HG03280 (cell line): ENCODE data around the gene NDST3.

ENCODE experiments used
- ATAC-seq: cut with Tn5 transposase; IDR thresholded peaks from one replicate; pipeline ENCODE4 v1.9.1; 2021; ENCODE audit warnings: mild to moderate bottlenecking, moderate library complexity; ENCODE audit not compliant: unreplicated experiment

The NDST3 gene

DNA sequence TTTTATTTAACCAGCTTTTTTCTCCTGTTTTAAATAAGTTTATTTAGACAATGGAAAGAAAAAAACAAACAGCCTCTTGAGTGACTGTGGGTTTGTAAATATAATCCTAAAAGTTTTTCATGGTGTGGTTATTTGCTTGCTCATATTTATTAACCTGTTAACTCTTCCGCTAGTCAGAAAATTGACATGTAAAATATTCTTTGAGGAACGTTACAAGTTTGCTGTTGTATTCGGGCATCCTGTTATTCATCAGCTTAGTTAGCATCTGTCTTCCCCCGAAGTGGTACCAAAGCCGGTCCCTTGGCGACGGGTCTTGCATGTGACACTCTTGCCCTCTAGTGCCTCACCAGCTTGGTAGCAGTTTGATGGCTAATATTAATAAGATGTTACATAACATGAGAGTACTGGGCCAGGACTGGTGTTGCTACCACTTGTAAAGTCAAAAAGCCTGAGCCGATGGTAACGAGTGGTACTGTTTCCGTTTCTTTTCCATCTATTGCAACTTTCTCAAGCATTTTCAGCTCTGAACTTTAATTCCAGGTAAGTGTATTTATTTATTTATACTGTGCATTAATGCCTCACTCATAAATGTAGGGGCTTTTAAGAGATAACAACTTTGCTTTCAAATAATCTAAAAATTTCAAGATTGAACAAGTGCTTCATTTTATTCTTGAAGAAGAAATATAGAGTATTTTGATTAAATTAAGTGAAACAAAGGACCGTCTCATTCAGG is at the start of gene NDST3:
Gene NDST3 (plus strand): TSS at position 434 of the 733 bp plus-strand sequence. CDS start 19,425 bp downstream, outside the sequence.
- ATAC-seq, result peak; percentile 57

DNA sequence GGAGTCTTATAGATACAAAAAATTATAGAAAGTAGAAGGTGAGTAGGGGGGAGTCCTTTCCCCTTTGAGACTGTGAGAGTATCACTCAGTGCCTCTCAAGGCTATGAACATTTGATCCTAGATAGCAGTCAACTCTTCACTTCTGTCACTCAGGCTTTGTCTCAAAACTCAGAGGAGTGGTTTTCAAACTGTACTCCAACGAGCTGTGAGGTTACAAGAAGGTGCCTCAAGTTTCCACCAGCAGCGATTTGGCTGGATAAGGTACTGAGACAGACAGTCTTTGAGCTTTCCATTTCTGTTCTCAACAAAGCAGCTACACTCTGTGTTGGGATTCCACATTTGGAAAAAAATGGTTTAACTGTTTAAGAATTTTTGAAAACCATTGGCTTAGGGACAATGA is 48.0 kb upstream of the NDST3 start:
- no peak for ATAC-seq

DNA sequence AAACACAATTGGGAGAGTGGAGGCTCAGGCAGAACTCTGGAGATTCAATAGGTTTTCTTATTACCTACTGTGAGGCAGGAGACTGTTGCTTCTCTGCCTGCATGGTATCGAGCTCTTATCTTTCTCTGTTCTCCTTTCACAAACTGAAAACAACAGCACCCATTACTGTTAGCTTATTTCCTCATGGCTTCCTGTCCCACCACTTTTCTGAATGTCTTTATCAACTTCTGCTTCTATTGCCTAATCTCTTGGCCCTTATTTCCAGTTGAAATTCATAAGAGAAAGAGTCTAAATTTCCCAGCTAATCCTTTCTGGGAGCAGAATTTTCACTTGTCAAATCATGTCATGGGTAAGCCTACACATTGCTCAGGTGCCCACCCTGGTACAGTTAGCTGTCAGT is 46.8 kb upstream of the NDST3 start:
- no peak for ATAC-seq

DNA sequence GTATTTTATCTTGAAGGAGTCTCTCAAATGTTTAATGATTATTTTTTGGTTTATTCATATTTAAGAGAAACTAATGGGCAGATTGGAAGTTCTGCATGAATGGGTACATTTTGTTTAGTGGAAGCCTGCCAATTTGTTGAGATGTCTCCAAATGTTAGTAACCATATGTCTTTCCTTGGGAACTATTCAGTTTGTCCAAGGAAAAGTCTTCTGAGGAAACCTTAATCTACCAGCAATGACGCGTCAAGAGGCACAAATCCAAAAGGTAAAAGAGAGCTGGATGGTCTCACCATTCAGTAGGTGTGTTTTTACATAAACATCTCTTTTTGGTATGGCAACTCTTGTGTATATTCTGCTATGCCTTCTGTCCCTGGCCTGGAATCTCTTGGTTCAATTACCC is 37.4 kb upstream of the NDST3 start:
- no peak for ATAC-seq

DNA sequence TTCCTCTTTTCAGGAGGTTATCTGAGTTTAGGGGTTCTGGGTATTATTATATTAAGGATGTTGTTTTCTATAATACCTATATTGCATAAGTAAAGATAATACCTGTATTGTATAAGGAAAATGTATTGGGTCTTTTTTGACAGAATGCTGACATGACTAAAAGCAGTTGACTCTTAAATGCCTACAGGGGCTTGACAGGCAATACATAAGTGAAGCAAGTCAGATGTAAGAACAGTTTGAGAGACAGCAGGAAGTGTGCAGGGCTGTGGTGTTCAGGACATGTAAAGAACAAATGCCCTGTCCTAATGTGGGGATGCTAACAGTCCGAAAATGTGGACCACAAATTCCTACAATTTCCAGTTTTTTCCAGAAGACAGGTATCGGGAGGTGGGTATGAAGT is 30.2 kb upstream of the NDST3 start:
- no peak for ATAC-seq

DNA sequence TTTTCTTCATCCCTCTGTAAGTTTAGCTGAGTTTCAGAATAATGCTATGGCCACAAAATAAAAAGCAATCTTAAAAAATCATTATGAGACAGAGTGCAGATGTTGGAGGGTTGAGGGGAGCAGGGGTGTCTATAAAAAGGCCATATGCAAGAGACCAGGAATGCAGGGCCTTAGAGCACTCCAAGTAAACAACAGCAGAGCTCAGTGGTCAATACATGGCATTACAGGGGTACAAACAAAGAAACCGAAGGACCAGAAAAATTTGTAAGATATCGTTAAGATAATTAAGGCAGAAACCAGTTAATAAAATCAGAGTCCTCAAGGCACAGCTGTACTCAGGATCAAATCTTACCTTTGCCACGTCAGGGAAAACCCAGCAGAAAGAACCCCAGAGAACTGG is 28.4 kb upstream of the NDST3 start:
- ATAC-seq, result no peak

DNA sequence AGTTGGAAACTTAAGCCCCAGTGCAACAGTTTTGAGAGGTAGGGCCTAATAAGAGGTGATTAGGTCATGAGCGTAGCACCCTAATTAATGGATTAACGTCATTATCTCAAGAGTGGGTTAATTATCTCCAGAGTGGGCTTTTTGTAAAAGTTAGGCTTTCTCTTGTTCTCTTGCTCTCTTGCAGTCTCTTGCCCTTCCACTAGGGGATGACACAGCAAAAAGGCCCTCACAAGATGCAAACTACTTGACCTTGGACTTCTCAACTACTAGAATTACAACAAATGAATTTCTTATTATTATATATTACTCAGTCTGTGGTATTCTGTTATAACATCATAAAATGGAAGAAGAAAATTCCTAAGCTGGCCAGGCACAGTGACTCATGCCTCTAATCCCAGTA is 22.1 kb upstream of the NDST3 start:
- ATAC-seq, result no peak

DNA sequence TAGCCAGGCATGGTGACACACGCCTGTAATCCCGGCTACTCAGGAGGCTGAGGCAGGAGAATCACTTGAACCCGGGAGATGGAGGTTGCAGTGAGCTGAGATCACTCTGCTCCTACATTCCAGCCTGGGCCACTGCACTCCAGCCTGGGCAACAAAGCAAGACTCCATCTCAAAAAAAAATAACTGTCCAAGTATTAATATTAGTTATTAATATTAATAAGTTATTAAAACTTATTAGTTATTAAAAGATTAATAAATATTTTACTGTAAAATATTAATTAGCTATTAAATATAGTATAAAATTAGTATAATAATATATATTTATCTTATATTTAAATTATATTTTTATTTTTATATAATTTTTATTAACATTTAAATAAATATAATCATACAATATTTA is 19.5 kb upstream of the NDST3 start:
- no peak for ATAC-seq

DNA sequence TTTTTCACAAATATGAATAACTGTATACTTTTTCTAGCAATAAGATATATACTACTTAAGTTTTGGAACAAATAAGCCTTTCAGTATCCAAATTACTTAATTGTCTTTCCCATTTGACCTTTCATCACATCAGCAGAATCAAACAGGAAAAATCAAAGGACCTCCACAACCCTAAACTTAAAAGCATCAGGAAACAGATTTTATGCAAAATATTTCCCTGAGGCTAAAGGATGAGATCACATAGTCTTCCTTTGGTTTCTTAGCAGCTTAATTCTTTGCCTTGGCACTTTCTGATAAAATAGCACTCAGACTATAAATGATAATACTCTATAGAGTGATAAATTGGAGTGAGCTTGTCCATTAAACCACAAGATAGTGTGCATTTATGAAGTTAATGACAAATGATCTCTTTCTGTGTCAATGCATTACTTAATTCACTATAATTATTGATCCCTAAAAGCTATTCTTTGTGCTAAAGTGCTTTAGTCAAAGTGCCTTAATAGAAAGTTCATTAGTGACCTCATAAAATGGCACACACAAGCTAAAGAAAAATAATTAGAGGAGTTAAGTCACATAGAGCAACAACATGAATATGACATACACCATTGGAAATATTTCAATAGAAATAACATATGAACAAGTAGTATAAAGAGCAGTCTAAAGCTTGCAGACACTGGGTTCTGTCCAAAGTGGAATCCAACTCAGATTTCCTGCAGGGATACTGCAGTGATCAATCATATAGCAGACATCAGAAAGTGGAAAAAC is 15.7 kb upstream of the NDST3 start:
- no peak for ATAC-seq

DNA sequence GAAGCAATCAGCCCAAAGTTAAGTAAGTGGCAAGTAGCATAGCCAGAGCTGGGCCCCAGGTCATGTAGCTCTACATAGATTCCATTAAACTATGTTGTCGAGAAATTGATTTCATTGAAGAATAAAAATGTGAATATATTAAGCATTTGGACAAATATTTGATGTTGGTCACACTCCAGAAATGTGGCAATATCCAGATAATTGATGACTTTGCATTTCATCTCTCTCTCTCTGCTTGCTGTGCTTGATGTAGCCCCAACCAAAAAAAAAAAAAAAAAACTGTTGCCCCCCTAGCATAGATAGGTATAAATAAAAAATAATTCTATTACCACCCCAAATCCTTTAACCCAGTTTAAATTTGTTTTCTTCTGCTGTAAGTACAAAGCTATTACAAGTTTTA is 7.5 kb upstream of the NDST3 start:
- no peak for ATAC-seq

DNA sequence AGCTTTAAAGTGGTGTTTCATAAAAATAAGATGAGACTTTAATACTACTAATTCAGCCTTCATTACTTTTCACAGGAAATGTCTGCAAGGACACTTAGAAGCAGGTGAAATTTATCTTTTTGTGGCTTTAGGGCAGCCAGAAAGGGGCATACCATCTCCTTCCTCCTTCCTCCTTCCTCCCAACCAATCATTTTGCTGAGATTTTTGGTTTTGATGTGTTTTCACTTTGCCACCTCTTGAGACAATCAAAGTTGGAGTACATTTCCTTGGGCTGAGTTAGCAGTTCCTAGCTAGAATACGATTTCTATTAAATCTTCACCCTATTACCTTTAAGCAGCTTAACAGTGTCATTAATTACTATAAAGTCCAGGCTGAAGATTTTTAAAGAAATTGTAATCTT is 5.1 kb upstream of the NDST3 start:
- no peak for ATAC-seq

DNA sequence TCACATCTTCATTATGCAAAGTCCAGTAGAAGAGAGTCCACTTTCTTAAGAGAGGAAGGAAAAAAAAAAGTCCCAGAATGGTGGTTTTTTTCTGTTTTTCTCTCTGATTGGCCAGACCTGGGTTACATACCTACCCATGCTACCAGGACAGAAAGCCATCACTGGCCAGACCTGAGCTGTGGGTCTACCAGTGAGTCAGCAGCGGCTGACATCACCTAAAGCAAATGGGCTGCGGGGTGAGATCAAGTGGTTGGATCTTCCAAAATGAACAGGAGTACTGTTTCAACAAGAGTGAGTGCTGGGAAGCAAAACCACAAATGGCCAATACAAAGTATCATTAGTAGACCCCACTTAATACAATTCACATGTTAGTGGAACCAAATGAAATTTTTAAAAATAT is 1.6 kb upstream of the NDST3 start:
- ATAC-seq, result no peak

DNA sequence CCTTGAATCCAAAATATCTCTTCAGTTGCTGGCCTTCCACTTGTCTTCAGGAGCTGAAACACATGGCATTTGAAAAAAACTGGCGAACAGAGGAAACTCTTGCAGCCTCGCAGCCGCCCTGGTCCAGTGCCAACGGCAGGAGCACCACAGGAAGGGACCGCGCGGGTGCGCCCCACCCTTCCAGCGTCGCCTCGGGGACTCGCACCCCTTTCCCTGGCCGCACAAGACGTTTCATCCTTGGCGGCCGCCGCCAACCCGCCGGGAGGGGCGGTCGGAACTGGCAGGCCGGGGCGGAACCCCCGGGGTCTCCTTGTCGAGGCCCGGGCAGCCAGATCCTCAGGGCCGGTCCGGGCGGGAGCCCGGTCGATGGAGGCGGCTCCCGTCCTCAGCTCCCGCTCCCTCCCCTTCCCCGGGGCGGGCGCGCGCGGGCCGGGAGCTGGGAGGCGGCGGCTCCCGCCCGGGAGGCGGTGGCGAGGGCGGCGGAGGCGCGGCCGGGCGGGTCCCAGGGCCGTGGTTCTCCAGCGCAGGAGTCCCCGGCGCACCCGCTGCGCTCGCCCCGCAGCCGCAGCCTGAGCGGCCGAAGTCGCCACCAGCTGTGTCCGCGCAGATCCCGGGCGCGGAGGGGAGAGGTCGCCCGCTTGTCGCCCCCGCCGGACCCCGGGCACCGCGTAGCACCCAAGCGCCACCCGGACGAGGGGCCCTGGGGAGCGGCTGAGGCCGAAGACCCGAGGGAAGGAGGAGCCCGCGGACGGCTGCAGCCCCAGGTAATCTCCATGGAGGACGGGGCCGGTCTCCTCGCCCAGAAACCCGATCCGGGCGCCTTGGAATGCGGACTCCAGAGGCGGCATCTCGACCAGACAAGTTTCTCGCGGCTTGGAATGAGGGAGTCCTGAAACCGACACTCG is 886 bp upstream of the NDST3 start:
- ATAC-seq, result no peak

DNA sequence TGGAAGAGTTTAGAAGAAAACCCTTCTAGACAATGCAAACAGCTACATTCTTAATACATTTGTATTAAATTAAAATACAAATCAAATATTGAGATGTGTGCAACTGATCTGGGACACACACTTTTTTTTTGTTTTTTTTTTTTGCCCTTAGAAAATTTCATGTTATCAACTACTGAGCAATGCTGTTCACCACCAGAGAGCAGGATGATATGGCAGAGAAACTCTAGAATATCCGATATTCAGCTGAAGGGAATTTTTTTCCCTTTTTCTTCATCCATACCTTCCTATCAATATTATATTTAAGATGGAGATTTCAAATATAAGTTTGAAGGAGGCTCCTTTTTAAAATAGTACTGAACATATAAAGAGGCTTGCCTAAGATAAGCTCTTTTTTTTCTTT is 1.0 kb downstream of the NDST3 start:
- ATAC-seq, result no peak

DNA sequence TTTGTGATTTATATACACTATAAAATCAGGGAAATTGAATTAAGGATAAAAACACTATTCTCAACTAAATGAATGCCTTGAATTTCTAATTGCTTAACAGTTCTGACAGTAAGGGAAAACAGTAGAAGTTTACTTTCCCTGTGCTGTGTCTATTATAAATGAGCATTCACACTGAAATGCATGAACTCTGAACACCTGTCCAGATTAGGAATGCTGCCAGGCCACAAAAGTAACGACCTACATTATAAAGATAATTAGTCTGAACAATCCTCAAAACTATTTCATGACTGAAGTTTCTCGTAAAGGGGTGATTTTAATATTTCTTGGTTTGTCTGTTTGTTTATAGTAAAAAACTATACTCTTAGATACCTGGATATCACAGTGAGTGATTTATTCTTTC is 2.0 kb downstream of the NDST3 start:
- no peak for ATAC-seq

DNA sequence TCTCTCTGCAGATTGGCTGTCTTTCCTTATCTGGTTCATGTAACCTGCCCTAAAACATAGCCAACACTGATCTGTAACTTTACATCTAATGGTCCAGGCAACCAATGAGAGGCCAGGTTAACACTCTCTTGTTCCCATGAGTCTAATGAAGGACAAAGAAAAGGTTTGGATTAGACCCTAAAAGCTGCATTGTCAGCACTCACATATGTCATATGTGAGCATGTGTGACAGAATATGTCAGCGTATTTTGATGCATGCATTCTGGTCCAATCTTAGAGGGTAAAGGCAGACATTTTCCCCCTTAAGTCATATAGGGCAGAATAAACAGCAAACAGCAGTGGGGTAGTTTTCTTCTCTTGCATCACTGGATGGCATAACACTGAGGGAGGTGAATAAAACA is 3.7 kb downstream of the NDST3 start:
- ATAC-seq, result no peak

DNA sequence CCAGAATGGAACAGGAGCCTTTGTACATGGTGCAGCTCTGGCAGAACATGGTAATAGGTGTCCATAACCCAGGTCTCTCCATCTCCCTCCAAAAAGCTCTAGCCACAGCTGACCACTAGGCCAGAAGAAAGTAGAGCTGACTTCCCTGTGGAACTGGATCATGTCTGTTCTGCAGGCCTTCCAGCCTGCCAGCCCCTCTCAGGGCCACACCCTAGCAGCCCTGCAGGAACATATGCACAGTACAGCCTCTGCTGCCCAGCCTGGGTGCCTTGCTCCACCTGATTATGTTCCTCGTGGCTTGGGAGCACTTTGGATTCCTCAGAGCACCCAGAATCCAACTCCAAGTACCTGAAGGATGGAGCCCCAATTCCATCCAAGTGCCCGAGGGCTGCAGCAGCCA is 12.0 kb downstream of the NDST3 start:
- ATAC-seq, result no peak

DNA sequence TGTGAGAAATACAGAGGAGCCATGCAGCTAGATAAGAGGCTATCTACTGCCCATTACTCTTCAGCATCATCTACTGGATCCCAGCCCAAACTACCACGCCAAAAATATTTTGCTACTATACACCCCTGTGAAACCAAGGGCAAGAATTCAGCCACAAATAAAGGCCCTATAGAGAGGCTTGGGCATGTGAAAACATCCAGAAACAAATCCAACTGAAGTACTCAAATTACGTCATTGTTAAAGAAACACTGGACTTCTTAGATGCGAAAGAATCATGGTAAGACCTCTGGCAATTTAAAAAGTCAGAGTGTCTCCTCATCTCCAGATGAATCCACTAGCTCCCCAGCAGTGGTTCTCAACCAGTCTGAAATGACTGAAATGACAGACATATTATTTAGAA is 12.8 kb downstream of the NDST3 start:
- no peak for ATAC-seq

DNA sequence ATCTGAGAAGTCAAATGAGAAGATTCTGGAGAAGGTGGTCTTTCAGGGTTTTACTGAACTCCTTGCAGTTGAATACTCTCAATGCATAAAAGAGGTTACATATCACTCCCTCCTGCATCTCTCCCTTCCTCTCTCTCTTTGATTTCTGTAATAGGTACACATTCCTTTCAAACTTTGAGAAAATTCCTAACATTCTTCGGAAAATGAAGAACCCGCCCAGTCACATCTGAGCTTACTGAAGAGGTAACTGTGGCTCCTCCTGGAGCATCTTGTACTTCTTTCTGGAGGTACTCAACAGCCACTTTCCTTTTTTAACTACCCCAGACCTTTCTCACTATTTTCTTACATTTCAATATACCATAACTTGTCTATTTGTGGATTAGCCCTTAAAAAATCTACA is 24.7 kb downstream of the NDST3 start:
- no peak for ATAC-seq

DNA sequence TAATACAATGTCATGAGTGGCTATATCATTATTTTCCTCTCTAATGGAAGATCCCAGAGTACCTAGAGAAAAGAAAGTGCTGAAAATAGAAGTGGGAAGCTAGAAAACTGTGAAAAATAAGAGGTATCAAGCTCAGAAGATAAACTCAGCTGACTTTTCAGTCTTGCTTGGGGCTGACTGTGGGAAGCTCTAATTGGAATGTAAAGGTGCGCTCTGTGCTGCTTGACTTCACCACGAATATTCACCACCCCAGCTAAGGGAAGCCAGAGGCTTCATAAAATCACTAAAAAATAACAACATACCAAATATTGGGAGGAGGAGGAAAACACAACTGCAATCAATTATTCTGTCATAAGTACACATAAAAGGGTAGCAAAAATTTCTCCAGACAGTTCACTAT is 25.1 kb downstream of the NDST3 start:
- ATAC-seq, result no peak

DNA sequence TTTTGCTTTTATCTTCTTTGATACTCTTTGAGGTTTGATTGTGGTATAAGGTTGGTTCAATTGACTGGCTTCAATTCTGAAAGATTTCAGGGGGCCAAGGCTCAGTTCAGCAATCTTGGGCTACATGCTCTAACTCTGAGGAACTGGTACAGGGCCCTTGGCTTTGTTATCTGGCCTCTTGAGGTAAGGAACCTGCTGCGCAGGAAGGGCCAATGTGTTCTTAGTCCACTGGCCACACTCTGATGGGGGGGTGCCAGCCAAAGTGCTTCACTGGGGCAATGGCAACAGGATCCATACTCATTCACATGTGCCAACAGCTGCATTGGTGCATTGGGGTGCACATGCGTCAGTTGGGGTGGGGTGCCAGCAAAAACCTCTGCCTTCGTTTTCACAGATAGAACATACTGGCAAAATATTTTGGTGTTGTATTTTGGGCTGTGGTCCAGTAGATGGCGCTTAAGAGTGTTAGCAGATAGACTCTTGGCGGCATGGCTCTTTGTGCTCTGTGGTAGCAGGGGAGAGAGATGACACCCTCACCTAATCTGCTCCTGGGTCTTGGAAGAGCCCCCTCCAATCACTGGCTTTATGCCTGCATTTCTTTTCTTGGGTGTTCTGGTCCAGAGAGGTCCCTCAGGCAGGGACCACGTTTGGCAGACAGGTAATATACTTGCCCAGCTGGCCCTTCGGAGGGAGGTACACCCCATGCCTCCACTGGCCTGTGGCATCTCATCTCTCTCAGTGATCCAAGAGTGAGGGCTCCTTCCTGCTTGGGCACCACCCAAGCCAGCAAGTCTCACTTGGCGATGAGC is 42.9 kb downstream of the NDST3 start:
- peak; percentile 89 for ATAC-seq
